ENCODE results near the gene RIGI. TPM values are rescaled to one million over a fixed set of nuclear protein-coding genes. Genes with fewer than 3 reads are reported as not detected.

RIGI gene
- total and polyA plus RNA-seq, 10 of the 15 experiments (the other 5 are each of a cell fraction or from before 2014, with no cell fraction given): 5.3 to 15.2 (median 9.1) TPM

- ChIA-PET CTCF (interaction anchor here (0.7 to 4.2 kb wide), 9 partner anchors 13 to 452 kb away, joined by 3 to 182 read pairs (median 4); partner anchors contain the start of genes ACO1, SMIM27 and TOPORS), SMC1A (ENCODE audit: uncharacterized antibody, unreplicated experiment) (interaction anchor here (0.6 to 4.0 kb wide), 5 partner anchors 17 to 431 kb away, joined by 3 to 100 read pairs (median 3); no protein-coding TSS in a partner anchor), RAD21 (ENCODE audit: unreplicated experiment) (interaction anchor here (3.7 to 12.1 kb wide), 2 partner anchors 24 to 198 kb away, joined by 51 to 368 read pairs; partner anchors contain the start of genes SMIM27 and TOPORS), POLR2A (interaction anchor here (1.3 kb wide), 1 partner anchor 191 kb away, joined by 3 read pairs; no protein-coding TSS in a partner anchor)
- no peak for ATAC-seq
- Histone ChIP-seq H3K27me3 (replicated peaks in 1 of 2; ENCODE audit: control insufficient read depth in 2 of 2, insufficient read depth in 2 of 2, low read length in 1 of 2) (no peaks in the 10 kb centered on the region), H3K4me3 (no peak overlapping the region), H3K4me2 (ENCODE audit: control insufficient read depth, insufficient read depth) (no peak overlapping the region), H3K9me3 (replicated peaks; ENCODE audit: control insufficient read depth, insufficient read depth, low read length) (no peaks in the 10 kb centered on the region), H3K36me3 (ENCODE audit: control insufficient read depth in 2 of 2, insufficient read depth in 2 of 2, low read length in 1 of 2) (no peaks in the 10 kb centered on the region; a peak in 1 of 4 replicates), H3K79me2 (ENCODE audit: control insufficient read depth, insufficient read depth, low read length) (peaks cover 30% of the 10 kb centered on the region), H4K20me1 (ENCODE audit: control insufficient read depth, insufficient read depth) (no peaks in the 10 kb centered on the region), H3K9ac (ENCODE audit: control insufficient read depth, insufficient read depth, low read length) (no peak overlapping the region), H2AFZ (ENCODE audit: control insufficient read depth, low read depth, low read length) (no peak overlapping the region), H3K4me1 (ENCODE audit: control insufficient read depth, insufficient read depth, low read length) (peaks cover 4% of the 10 kb centered on the region; the same call in 1 of the 2 replicates), H3K27ac (ENCODE audit: control insufficient read depth, insufficient read depth) (no peak overlapping the region)
- in situ Hi-C loops (cut with MboI) (loop anchor here (5.0 kb wide), 2 partner anchors 193 to 392 kb away; partner anchors contain the start of gene ACO1), intact Hi-C loops (cut with micrococcal nuclease; ENCODE audit: unreplicated experiment) (loop anchor here (5.0 kb wide), 1 partner anchor 143 kb away; no protein-coding TSS in a partner anchor)
- WGBS (ENCODE audit: insufficient coverage, insufficient replicate concordance, low lambda C conversion rate, missing lambda C conversion rate): 55% methylated on average over 1 of the region's 1 CpG
- no peak for FAIRE-seq
- no TSS peak for BruUV-seq (replicated peaks)
- DNase-seq (ENCODE audit: low read depth, low spot score): no peak
- TF ChIP-seq TBL1XR1 (IDR thresholded peaks at IDR 0.05; ENCODE audit: low read depth, low read length): no peak
- no peak for TF ChIP-seq ZBTB4 (CRISPR knock-in tag; IDR thresholded peaks at IDR 0.05)
- TF ChIP-seq ZBED1 (IDR thresholded peaks at IDR 0.05; ENCODE audit: borderline replicate concordance): no peak
- TF ChIP-seq NR2C1 (IDR thresholded peaks at IDR 0.05): no peak
- TF ChIP-seq CHD4 (IDR thresholded peaks at IDR 0.05): no peak
- TF ChIP-seq, protein P1, sequence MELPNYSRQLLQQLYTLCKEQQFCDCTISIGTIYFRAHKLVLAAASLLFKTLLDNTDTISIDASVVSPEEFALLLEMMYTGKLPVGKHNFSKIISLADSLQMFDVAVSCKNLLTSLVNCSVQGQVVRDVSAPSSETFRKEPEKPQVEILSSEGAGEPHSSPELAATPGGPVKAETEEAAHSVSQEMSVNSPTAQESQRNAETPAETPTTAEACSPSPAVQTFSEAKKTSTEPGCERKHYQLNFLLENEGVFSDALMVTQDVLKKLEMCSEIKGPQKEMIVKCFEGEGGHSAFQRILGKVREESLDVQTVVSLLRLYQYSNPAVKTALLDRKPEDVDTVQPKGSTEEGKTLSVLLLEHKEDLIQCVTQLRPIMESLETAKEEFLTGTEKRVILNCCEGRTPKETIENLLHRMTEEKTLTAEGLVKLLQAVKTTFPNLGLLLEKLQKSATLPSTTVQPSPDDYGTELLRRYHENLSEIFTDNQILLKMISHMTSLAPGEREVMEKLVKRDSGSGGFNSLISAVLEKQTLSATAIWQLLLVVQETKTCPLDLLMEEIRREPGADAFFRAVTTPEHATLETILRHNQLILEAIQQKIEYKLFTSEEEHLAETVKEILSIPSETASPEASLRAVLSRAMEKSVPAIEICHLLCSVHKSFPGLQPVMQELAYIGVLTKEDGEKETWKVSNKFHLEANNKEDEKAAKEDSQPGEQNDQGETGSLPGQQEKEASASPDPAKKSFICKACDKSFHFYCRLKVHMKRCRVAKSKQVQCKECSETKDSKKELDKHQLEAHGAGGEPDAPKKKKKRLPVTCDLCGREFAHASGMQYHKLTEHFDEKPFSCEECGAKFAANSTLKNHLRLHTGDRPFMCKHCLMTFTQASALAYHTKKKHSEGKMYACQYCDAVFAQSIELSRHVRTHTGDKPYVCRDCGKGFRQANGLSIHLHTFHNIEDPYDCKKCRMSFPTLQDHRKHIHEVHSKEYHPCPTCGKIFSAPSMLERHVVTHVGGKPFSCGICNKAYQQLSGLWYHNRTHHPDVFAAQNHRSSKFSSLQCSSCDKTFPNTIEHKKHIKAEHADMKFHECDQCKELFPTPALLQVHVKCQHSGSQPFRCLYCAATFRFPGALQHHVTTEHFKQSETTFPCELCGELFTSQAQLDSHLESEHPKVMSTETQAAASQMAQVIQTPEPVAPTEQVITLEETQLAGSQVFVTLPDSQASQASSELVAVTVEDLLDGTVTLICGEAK (IDR thresholded peaks at IDR 0.05; ENCODE audit: borderline replicate concordance): no peak
- TF ChIP-seq MAX (IDR thresholded peaks at IDR 0.05; ENCODE audit: low read depth, low read length): no peak
- TF ChIP-seq POLR2A (IDR thresholded peaks at IDR 0.05; ENCODE audit: low read depth, low read length): no peak
- TF ChIP-seq, protein P2, sequence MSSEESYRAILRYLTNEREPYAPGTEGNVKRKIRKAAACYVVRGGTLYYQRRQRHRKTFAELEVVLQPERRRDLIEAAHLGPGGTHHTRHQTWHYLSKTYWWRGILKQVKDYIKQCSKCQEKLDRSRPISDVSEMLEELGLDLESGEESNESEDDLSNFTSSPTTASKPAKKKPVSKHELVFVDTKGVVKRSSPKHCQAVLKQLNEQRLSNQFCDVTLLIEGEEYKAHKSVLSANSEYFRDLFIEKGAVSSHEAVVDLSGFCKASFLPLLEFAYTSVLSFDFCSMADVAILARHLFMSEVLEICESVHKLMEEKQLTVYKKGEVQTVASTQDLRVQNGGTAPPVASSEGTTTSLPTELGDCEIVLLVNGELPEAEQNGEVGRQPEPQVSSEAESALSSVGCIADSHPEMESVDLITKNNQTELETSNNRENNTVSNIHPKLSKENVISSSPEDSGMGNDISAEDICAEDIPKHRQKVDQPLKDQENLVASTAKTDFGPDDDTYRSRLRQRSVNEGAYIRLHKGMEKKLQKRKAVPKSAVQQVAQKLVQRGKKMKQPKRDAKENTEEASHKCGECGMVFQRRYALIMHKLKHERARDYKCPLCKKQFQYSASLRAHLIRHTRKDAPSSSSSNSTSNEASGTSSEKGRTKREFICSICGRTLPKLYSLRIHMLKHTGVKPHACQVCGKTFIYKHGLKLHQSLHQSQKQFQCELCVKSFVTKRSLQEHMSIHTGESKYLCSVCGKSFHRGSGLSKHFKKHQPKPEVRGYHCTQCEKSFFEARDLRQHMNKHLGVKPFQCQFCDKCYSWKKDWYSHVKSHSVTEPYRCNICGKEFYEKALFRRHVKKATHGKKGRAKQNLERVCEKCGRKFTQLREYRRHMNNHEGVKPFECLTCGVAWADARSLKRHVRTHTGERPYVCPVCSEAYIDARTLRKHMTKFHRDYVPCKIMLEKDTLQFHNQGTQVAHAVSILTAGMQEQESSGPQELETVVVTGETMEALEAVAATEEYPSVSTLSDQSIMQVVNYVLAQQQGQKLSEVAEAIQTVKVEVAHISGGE (CRISPR knock-in tag; IDR thresholded peaks at IDR 0.05): no peak
- no peak for TF ChIP-seq IKZF2 (IDR thresholded peaks at IDR 0.05)
- TF ChIP-seq MYB (IDR thresholded peaks at IDR 0.05; ENCODE audit: borderline replicate concordance, low read depth, low read length): no peak
- TF ChIP-seq, protein P3, sequence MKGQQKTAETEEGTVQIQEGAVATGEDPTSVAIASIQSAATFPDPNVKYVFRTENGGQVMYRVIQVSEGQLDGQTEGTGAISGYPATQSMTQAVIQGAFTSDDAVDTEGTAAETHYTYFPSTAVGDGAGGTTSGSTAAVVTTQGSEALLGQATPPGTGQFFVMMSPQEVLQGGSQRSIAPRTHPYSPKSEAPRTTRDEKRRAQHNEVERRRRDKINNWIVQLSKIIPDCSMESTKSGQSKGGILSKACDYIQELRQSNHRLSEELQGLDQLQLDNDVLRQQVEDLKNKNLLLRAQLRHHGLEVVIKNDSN (IDR thresholded peaks at IDR 0.05; ENCODE audit: borderline replicate concordance, extremely low read length, insufficient read depth, low read depth, low read length): no peak
Observed at GRCh38 chr9:32574858-32575257, 48.9 kb upstream of the RIGI start.

Data from GM12878 (cell line).